IMR-90 (cell line): ENCODE measurements around the gene HTR1E. TPM values are rescaled to one million over a fixed set of nuclear protein-coding genes. Genes with fewer than 3 reads are reported as not detected.

ENCODE experiments used
- ATAC-seq: fragments of 200-7000 bp; cut with Tn5 transposase; 2 replicates; pipeline ENCODE4 v1.9.1; 2020; ENCODE audit warnings: low read depth, mild to moderate bottlenecking, moderate library complexity
- BruUV-seq: library from RNA; stranded (reverse); fragments of 400-500 nt; replicated peaks from 2 replicates; lab custom pipeline; 2021; lab: Mats Ljungman, UMichigan
- CTCF ChIA-PET: fragments of 300-600 bp; formaldehyde crosslinking; extraction: SDS; loops from one replicate; lab custom pipeline; 2021; ENCODE audit warnings: antibody characterized with exemption; lab: Yijun Ruan, JAX
- POLR2A ChIA-PET: fragments of 300-600 bp; sonication (Branson Sonifier 250); formaldehyde crosslinking; loops from one replicate; lab custom pipeline; 2022; ENCODE audit warnings: antibody characterized with exemption; ENCODE audit not compliant: unreplicated experiment; lab: Charles Lee
- DNase-seq: peaks from one replicate; pipeline ENCODE4 v3.0.0; 2013
- H2AFZ ChIP-seq: replicated peaks from 2 replicates; pipeline ENCODE3; 2013; ENCODE audit warnings: low read length, mild to moderate bottlenecking; ENCODE audit not compliant: poor library complexity
- H2AK5ac ChIP-seq: 2 replicates; pipeline ENCODE4 v1.6.1; 2013; ENCODE audit warnings: low read depth, low read length, inconsistent platforms
- H2AK9ac ChIP-seq: replicated peaks from 2 replicates; pipeline ENCODE3; 2013; ENCODE audit warnings: mild to moderate bottlenecking, low read depth, low read length, moderate library complexity; ENCODE audit not compliant: poor library complexity
- H2BK120ac ChIP-seq: 2 replicates; pipeline ENCODE4 v1.6.1; 2013; ENCODE audit warnings: low read depth, low read length, inconsistent platforms
- H2BK15ac ChIP-seq: 3 replicates; pipeline ENCODE4 v1.6.1; 2013; ENCODE audit warnings: low read depth, low read length, inconsistent platforms
- H2BK20ac ChIP-seq: 2 replicates; pipeline ENCODE4 v1.6.1; 2013; ENCODE audit warnings: low read depth, mild to moderate bottlenecking, inconsistent platforms, low read length, moderate library complexity
- H2BK5ac ChIP-seq: 2 replicates; pipeline ENCODE4 v1.6.1; 2013; ENCODE audit warnings: mild to moderate bottlenecking, low read depth, low read length, inconsistent platforms; ENCODE audit not compliant: poor library complexity, severe bottlenecking
- H3K14ac ChIP-seq: replicated peaks from 2 replicates; pipeline ENCODE4 v1.6.1; 2013; ENCODE audit warnings: low read depth, low read length, inconsistent platforms
- H3K18ac ChIP-seq: 2 replicates; pipeline ENCODE4 v1.6.1; 2013; ENCODE audit warnings: low read depth, low read length, control low read depth
- H3K23ac ChIP-seq: 2 replicates; pipeline ENCODE4 v1.6.1; 2013; ENCODE audit warnings: low read depth, low read length, inconsistent platforms
- H3K27ac ChIP-seq: 2 replicates; pipeline ENCODE4 v1.5.1; 2013; ENCODE audit warnings: mild to moderate bottlenecking, control low read depth, low read length; ENCODE audit not compliant: insufficient read depth
- H3K27me3 ChIP-seq: 2 replicates; pipeline ENCODE4 v1.6.1; 2013; ENCODE audit warnings: low read length; ENCODE audit not compliant: control insufficient read depth, insufficient read depth
- H3K36me3 ChIP-seq: 2 replicates; pipeline ENCODE4 v1.6.1; 2013; ENCODE audit warnings: low read length, mixed read lengths; ENCODE audit not compliant: control insufficient read depth, insufficient read depth
- H3K4ac ChIP-seq: 2 replicates; pipeline ENCODE4 v1.6.1; 2013; ENCODE audit warnings: low read depth, low read length, inconsistent platforms
- H3K4me1 ChIP-seq: 2 replicates; pipeline ENCODE4 v1.6.1; 2013; ENCODE audit warnings: low read length, mixed read lengths; ENCODE audit not compliant: control insufficient read depth, insufficient read depth
- H3K4me2 ChIP-seq: 2 replicates; pipeline ENCODE4 v1.6.1; 2013; ENCODE audit warnings: low read depth, mild to moderate bottlenecking, control low read depth, low read length, moderate library complexity
- H3K4me3 ChIP-seq: 2 replicates; pipeline ENCODE4 v1.5.1; 2013; ENCODE audit warnings: low read depth, mild to moderate bottlenecking, control low read depth, low read length, moderate library complexity; ENCODE audit not compliant: insufficient read depth
- H3K56ac ChIP-seq: 2 replicates; pipeline ENCODE4 v1.6.1; 2013; ENCODE audit warnings: low read length, inconsistent platforms; ENCODE audit not compliant: insufficient read depth; ENCODE audit errors: extremely low read depth
- H3K79me1 ChIP-seq, 2 experiments: 2 replicates each; pipeline ENCODE4 v1.6.1; 2013; ENCODE audit warnings: low read length in 2 of 2, inconsistent platforms in 1 of 2, low read depth in 1 of 2
- H3K9ac ChIP-seq: 2 replicates; pipeline ENCODE4 v1.6.1; 2013; ENCODE audit warnings: low read depth, low read length, control low read depth
- H3K9me1 ChIP-seq: 2 replicates; pipeline ENCODE4 v1.6.1; 2013; ENCODE audit warnings: low read length, inconsistent platforms; ENCODE audit not compliant: insufficient read depth
- H3K9me3 ChIP-seq: 2 replicates; pipeline ENCODE4 v1.6.1; 2013; ENCODE audit warnings: low read length; ENCODE audit not compliant: control insufficient read depth, insufficient read depth
- H4K20me1 ChIP-seq: 2 replicates; pipeline ENCODE4 v1.6.1; 2013; ENCODE audit warnings: low read length, inconsistent platforms; ENCODE audit not compliant: insufficient read depth
- H4K5ac ChIP-seq: 2 replicates; pipeline ENCODE4 v1.6.1; 2013; ENCODE audit warnings: mild to moderate bottlenecking, low read depth, low read length, control low read depth
- H4K8ac ChIP-seq, 2 experiments: 2 replicates each; pipeline ENCODE4 v1.6.1; 2013; ENCODE audit warnings: low read depth in 2 of 2, low read length in 2 of 2, control low read depth in 1 of 2, inconsistent platforms in 1 of 2
- H4K91ac ChIP-seq: 2 replicates; pipeline ENCODE4 v1.6.1; 2013; ENCODE audit warnings: low read depth, low read length, inconsistent platforms; ENCODE audit not compliant: insufficient read depth
- CEBPB ChIP-seq: IDR thresholded peaks from 2 replicates; pipeline ENCODE4 v1.6.1; 2012; ENCODE audit warnings: low read depth, low read length, improper control_type of control experiment
- CTCF ChIP-seq: conservative IDR thresholded peaks from 2 replicates; pipeline ENCODE4 v1.5.1; 2012; ENCODE audit warnings: mild to moderate bottlenecking, low read depth, low read length, improper control_type of control experiment
- ELK1 ChIP-seq: fragments of 150-350 bp; IDR thresholded peaks from 2 replicates; pipeline ENCODE4 v1.6.1; 2016; ENCODE audit warnings: low read depth, mild to moderate bottlenecking, low read length, moderate library complexity, borderline replicate concordance
- RAD21 ChIP-seq: IDR thresholded peaks from 2 replicates; pipeline ENCODE4 v1.6.1; 2012; ENCODE audit warnings: low read length, improper control_type of control experiment
- RFX5 ChIP-seq: IDR thresholded peaks from 2 replicates; pipeline ENCODE4 v1.8.0; 2012; ENCODE audit warnings: low read depth, mild to moderate bottlenecking, low read length, moderate library complexity
- SMC3 ChIP-seq: fragments of 150-350 bp; IDR thresholded peaks from 2 replicates; pipeline ENCODE4 v1.6.1; 2016; ENCODE audit warnings: low read depth, mild to moderate bottlenecking, antibody characterized with exemption, low read length, moderate library complexity
- USF2 ChIP-seq: fragments of 150-350 bp; IDR thresholded peaks from 2 replicates; pipeline ENCODE4 v1.6.1; 2017; ENCODE audit warnings: mild to moderate bottlenecking, antibody characterized with exemption, low read length, low read depth
- WGBS, 2 experiments: methylation state at CpG; one replicate each; pipeline versions ENCODE4 v1.1.5 to v1.1.7; 2013; ENCODE audit warnings: missing lambda C conversion rate in 2 of 2; ENCODE audit not compliant: insufficient read length in 1 of 2; ENCODE audit errors: extremely low coverage in 2 of 2; 5-methylcytosine and 5-hydroxymethylcytosine counted together
- dilution Hi-C: fragments of 300-500 bp; cut with HindIII; formaldehyde crosslinking; loops from one replicate; pipeline ENCODE4 v1.14.3; 2018; ENCODE audit warnings: low sequenced_read_pairs; ENCODE audit not compliant: unreplicated experiment
- in situ Hi-C: fragments of 300-500 bp; cut with MboI; formaldehyde crosslinking; loops from 3 replicates; pipeline ENCODE4 v1.14.3; 2019; ENCODE audit warnings: low sequenced_read_pairs, inconsistent platforms, mixed read lengths
- intact Hi-C: fragments of 100-400 bp; cut with micrococcal nuclease; formaldehyde crosslinking; loops from 2 replicates; pipeline ENCODE4 v1.10.0; 2022
- polyA plus RNA-seq, 3 experiments: library from polyadenylated mRNA; depleted of rRNA; stranded (reverse); fragments of >200 nt; gene quantifications; 2 replicates each; pipeline ENCODE4 v1.2.3, GENCODE V29; 2012; ENCODE audit warnings: low replicate concordance in 1 of 3
- total RNA-seq: library from RNA; depleted of rRNA; stranded (reverse); fragments of >200 nt; gene quantifications from 2 replicates; pipeline ENCODE4 v1.2.3, GENCODE V29; 2012

Gene HTR1E
- total and polyA plus RNA-seq, 2 of the 4 experiments (the other 2 are of a cell fraction), result not detected

DNA sequence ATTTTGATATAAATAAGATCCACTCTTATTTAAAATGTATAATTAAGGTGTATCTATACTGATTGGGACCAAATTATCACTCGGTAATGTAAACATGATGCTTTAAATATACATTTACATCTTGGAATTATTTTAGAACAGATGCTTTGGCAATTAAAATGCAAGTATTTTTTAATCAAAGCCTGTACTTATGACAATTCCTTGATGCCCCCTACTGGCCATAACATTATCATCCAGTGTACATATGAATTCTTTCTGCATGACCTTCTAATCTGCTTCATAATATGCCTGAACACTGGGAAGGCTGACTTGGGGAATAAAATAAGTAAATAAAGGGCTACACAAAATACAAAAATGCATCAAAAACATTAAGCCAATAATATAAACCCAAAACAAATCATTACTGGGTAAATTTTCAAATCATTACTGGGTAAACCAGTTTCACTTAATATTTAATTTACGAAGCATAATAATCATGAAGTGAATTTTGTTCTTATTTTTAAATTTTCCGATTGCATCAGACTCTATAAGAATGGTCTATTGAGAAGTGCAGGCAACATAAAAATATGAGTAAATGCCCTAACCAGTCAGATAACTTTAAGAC, 92.5 kb downstream of the HTR1E start:
- Histone ChIP-seq H2AFZ (no peak overlapping the region), H3K36me3 (no peaks in the 10 kb centered on the region), H4K91ac (no peak overlapping the region), H3K9ac (no peak overlapping the region), H2AK5ac (no peak overlapping the region), H3K9me3 (no peaks in the 10 kb centered on the region), H4K8ac (no peak overlapping the region), H2BK120ac (no peak overlapping the region), H3K4ac (no peak overlapping the region), H3K4me3 (no peak overlapping the region), H2BK15ac (no peak overlapping the region), H3K4me2 (no peak overlapping the region), H2BK5ac (no peak overlapping the region), H3K9me1 (no peaks in the 10 kb centered on the region), H2AK9ac (no peak overlapping the region), H2BK20ac (no peak overlapping the region), H3K27ac (no peak overlapping the region), H3K56ac (no peak overlapping the region), H3K23ac (no peak overlapping the region), H3K18ac (no peak overlapping the region), H3K27me3 (no peaks in the 10 kb centered on the region), H4K5ac (no peak overlapping the region), H4K20me1 (no peaks in the 10 kb centered on the region), H3K14ac (no peak overlapping the region), H3K79me1 (no peaks in the 10 kb centered on the region), H3K4me1 (no peaks in the 10 kb centered on the region)
- ChIA-PET CTCF (no interaction called here), POLR2A (no interaction called here)
- dilution Hi-C loops, result no loop called here
- intact Hi-C loops, result loop anchor here (2.0 kb wide), 2 partner anchors 1107 to 1273 kb away; no protein-coding TSS in a partner anchor
- ATAC-seq (peak; percentile 85), DNase-seq (peak; percentile 72)
- in situ Hi-C loops, result no loop called here
- no CpG with 5 or more reads among the region's 3 CpGs for WGBS, 2 experiments
- BruUV-seq, result no TSS peak
- TF ChIP-seq SMC3, result peak; percentile 33; the same call in 1 of the 2 replicates
- TF ChIP-seq RAD21, result peak; percentile 33
- TF ChIP-seq USF2, result no peak
- peak; percentile 60 for TF ChIP-seq CTCF
- TF ChIP-seq RFX5, result no peak
- no peak for TF ChIP-seq CEBPB
- TF ChIP-seq ELK1, result no peak
